GM12892 (cell line): ENCODE data around the gene ANO4.

ENCODE experiments used
- POLR2A ChIP-seq: IDR thresholded peaks from 2 replicates; pipeline ENCODE4 v1.6.1; 2011; ENCODE audit warnings: low read depth, low read length, control low read depth
- POLR2AphosphoS5 ChIP-seq: IDR thresholded peaks from 2 replicates; pipeline ENCODE4 v1.6.1; 2011; ENCODE audit warnings: low read depth, low read length, control low read depth

- no peak for TF ChIP-seq POLR2A
- no peak for TF ChIP-seq POLR2AphosphoS5
Measured at GRCh38 chr12:100845095-100845494, 50.5 kb downstream of the ANO4 start.
